HepG2 (cell line): Measurements from ENCODE around the gene SLC34A3. TPM values are rescaled to one million over a fixed set of nuclear protein-coding genes. Genes with fewer than 3 reads are reported as not detected.

Source experiments
- GABPA ChIP-seq, 2 experiments: IDR thresholded peaks; 2 replicates each; pipeline ENCODE4 v1.6.1; 2011 to 2016; ENCODE audit warnings: low read depth in 2 of 2, low read length in 1 of 2, missing biosample characterization in 1 of 2, missing genetic modification characterization in 1 of 2
- LBX2 ChIP-seq: sonication (generic); formaldehyde crosslinking; IDR thresholded peaks from 2 replicates; pipeline ENCODE4 v1.5.0; 2020; ENCODE audit warnings: missing genetic modification reagents, mild to moderate bottlenecking, borderline replicate concordance
- MEF2D ChIP-seq: sonication (generic); formaldehyde crosslinking; IDR thresholded peaks from 2 replicates; pipeline ENCODE4 v1.5.1; 2020; ENCODE audit warnings: mild to moderate bottlenecking, missing genetic modification reagents
- ONECUT2 ChIP-seq: sonication (generic); formaldehyde crosslinking; IDR thresholded peaks from 2 replicates; pipeline ENCODE4 v1.4.0; 2020; ENCODE audit warnings: missing genetic modification reagents
- POGK ChIP-seq: sonication (generic); formaldehyde crosslinking; conservative IDR thresholded peaks from 2 replicates; pipeline ENCODE4 v1.8.0; 2022; ENCODE audit warnings: mild to moderate bottlenecking, moderate library complexity, missing genetic modification reagents
- PPARG ChIP-seq: conservative IDR thresholded peaks from 2 replicates; pipeline ENCODE4 v1.6.1; 2016; ENCODE audit warnings: missing biosample characterization, missing genetic modification reagents
- RXRB ChIP-seq: IDR thresholded peaks from 2 replicates; pipeline ENCODE4 v1.6.1; 2016; ENCODE audit warnings: borderline replicate concordance, missing genetic modification reagents, missing compliant biosample characterization
- SALL2 ChIP-seq: sonication (generic); formaldehyde crosslinking; IDR thresholded peaks from 2 replicates; pipeline ENCODE4 v1.8.1; 2023; ENCODE audit warnings: mild to moderate bottlenecking, missing genetic modification reagents, inconsistent platforms
- SIN3B ChIP-seq: fragments of 150-350 bp; IDR thresholded peaks from 2 replicates; pipeline ENCODE4 v1.6.1; 2014; ENCODE audit warnings: low read length
- YEATS2 ChIP-seq: sonication (generic); formaldehyde crosslinking; IDR thresholded peaks from 2 replicates; pipeline ENCODE4 v1.4.0; 2020; ENCODE audit warnings: missing genetic modification reagents, borderline replicate concordance
- ZBTB33 ChIP-seq: sonication (generic); formaldehyde crosslinking; IDR thresholded peaks from 2 replicates; pipeline ENCODE4 v1.4.0; 2020; ENCODE audit warnings: missing genetic modification reagents
- ZNF343 ChIP-seq: sonication (generic); formaldehyde crosslinking; IDR thresholded peaks from 2 replicates; pipeline ENCODE4 v1.4.0; 2020; ENCODE audit warnings: mild to moderate bottlenecking, missing genetic modification reagents
- polyA plus RNA-seq, 8 experiments: library from polyadenylated mRNA; depleted of rRNA in 3 of 8; stranded (reverse) in 7 of 8; unstranded in 1 of 8; fragments of >200 nt; fragmentation: Illumina TruSeq in 4 of 8; extraction: Trizol in 4 of 8; gene quantifications; 2 replicates each; pipeline versions ENCODE4 v1.2.1 to v1.2.3, GENCODE V29; 2011 to 2016; ENCODE audit warnings: low read depth in 4 of 8, missing spikeins in 1 of 8, mixed read lengths in 1 of 8; ENCODE audit not compliant: insufficient read depth in 1 of 8
- total RNA-seq, 5 experiments: library from RNA; depleted of rRNA; stranded (reverse); fragments of >200 nt; fragmentation: Illumina TruSeq; extraction: Trizol; gene quantifications; 2 replicates each; pipeline ENCODE4 v1.2.3, GENCODE V29; 2016; ENCODE audit warnings: low read depth in 1 of 5
- TF ChIP-seq, protein P1 (sequence below): sonication (generic); formaldehyde crosslinking; IDR thresholded peaks from 2 replicates; pipeline ENCODE4 v1.8.1; 2023; ENCODE audit warnings: missing genetic modification reagents, mild to moderate bottlenecking, borderline replicate concordance
- TF ChIP-seq, protein P2 (sequence below): fragments of 450-650 bp; IDR thresholded peaks from 2 replicates; pipeline ENCODE4 v1.6.1; 2016
- TF ChIP-seq, protein P3 (sequence below): sonication (generic); formaldehyde crosslinking; IDR thresholded peaks from 2 replicates; pipeline ENCODE4 v1.4.0; 2020; ENCODE audit warnings: mild to moderate bottlenecking, missing genetic modification reagents
- TF ChIP-seq, protein P4 (sequence below): IDR thresholded peaks from 2 replicates; pipeline ENCODE4 v1.6.1; 2016; ENCODE audit warnings: low read depth, missing genetic modification reagents, missing compliant biosample characterization

The SLC34A3 gene
- total and polyA plus RNA-seq, 2 of the 13 experiments (the other 11 are each of a cell fraction or from before 2014, with no cell fraction given), result 0.07 to 1.0 TPM

- no peak for TF ChIP-seq LBX2 (CRISPR knock-in tag)
- TF ChIP-seq, protein P1, sequence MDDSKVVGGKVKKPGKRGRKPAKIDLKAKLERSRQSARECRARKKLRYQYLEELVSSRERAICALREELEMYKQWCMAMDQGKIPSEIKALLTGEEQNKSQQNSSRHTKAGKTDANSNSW, result no peak
- peak; percentile 52; the same call in 1 of the 2 replicates for TF ChIP-seq POGK (CRISPR knock-in tag)
- 0 out of 2 replicates have a peak, but pooled peaks have one; percentile 28 for TF ChIP-seq MEF2D
- TF ChIP-seq, protein P2, sequence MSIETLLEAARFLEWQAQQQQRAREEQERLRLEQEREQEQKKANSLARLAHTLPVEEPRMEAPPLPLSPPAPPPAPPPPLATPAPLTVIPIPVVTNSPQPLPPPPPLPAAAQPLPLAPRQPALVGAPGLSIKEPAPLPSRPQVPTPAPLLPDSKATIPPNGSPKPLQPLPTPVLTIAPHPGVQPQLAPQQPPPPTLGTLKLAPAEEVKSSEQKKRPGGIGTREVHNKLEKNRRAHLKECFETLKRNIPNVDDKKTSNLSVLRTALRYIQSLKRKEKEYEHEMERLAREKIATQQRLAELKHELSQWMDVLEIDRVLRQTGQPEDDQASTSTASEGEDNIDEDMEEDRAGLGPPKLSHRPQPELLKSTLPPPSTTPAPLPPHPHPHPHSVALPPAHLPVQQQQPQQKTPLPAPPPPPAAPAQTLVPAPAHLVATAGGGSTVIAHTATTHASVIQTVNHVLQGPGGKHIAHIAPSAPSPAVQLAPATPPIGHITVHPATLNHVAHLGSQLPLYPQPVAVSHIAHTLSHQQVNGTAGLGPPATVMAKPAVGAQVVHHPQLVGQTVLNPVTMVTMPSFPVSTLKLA, result 0 out of 2 replicates have a peak, but pooled peaks have one; percentile 25
- TF ChIP-seq YEATS2 (CRISPR knock-in tag), result no peak
- no peak for TF ChIP-seq ONECUT2 (CRISPR knock-in tag)
- TF ChIP-seq, protein P3, sequence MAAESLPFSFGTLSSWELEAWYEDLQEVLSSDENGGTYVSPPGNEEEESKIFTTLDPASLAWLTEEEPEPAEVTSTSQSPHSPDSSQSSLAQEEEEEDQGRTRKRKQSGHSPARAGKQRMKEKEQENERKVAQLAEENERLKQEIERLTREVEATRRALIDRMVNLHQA, result no peak
- no peak for TF ChIP-seq PPARG
- no peak for TF ChIP-seq ZNF343 (CRISPR knock-in tag)
- TF ChIP-seq SALL2 (CRISPR knock-in tag), result peak; percentile 39; the same call in 1 of the 2 replicates
- no peak for TF ChIP-seq SIN3B
- peak; percentile 34; the same call in 1 of the 2 replicates for TF ChIP-seq RXRB (CRISPR knock-in tag)
- 0 out of 2 replicates have a peak, but pooled peaks have one; percentile 6 for TF ChIP-seq ZBTB33 (CRISPR knock-in tag)
- TF ChIP-seq, protein P4, sequence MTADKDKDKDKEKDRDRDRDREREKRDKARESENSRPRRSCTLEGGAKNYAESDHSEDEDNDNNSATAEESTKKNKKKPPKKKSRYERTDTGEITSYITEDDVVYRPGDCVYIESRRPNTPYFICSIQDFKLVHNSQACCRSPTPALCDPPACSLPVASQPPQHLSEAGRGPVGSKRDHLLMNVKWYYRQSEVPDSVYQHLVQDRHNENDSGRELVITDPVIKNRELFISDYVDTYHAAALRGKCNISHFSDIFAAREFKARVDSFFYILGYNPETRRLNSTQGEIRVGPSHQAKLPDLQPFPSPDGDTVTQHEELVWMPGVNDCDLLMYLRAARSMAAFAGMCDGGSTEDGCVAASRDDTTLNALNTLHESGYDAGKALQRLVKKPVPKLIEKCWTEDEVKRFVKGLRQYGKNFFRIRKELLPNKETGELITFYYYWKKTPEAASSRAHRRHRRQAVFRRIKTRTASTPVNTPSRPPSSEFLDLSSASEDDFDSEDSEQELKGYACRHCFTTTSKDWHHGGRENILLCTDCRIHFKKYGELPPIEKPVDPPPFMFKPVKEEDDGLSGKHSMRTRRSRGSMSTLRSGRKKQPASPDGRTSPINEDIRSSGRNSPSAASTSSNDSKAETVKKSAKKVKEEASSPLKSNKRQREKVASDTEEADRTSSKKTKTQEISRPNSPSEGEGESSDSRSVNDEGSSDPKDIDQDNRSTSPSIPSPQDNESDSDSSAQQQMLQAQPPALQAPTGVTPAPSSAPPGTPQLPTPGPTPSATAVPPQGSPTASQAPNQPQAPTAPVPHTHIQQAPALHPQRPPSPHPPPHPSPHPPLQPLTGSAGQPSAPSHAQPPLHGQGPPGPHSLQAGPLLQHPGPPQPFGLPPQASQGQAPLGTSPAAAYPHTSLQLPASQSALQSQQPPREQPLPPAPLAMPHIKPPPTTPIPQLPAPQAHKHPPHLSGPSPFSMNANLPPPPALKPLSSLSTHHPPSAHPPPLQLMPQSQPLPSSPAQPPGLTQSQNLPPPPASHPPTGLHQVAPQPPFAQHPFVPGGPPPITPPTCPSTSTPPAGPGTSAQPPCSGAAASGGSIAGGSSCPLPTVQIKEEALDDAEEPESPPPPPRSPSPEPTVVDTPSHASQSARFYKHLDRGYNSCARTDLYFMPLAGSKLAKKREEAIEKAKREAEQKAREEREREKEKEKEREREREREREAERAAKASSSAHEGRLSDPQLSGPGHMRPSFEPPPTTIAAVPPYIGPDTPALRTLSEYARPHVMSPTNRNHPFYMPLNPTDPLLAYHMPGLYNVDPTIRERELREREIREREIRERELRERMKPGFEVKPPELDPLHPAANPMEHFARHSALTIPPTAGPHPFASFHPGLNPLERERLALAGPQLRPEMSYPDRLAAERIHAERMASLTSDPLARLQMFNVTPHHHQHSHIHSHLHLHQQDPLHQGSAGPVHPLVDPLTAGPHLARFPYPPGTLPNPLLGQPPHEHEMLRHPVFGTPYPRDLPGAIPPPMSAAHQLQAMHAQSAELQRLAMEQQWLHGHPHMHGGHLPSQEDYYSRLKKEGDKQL (CRISPR knock-in tag), result no peak
- no peak for TF ChIP-seq GABPA (IDR thresholded peaks at IDR 0.05; ENCODE audit: low read depth, low read length)
- TF ChIP-seq GABPA (CRISPR knock-in tag; IDR thresholded peaks at IDR 0.05; ENCODE audit: low read depth), result no peak
Measured at GRCh38 chr9:137227054-137227852, 3.4 kb upstream of the SLC34A3 start, which contains the start of gene RNF224 (continued).
